Liver (tissue), 9 donors: Measurements from ENCODE around the gene TAB3. TPM values are rescaled to one million over a fixed set of nuclear protein-coding genes. Genes with fewer than 3 reads are reported as not detected.

Experiments
- DNase-seq: peaks from one replicate; pipeline ENCODE4 v3.0.0-alpha.2; 2017; ENCODE audit warnings: low spot score
- H3K27ac ChIP-seq, 2 donors: one replicate each; pipeline ENCODE4 v1.7.0; 2013; ENCODE audit warnings: inconsistent platforms in 2 of 2, low read length in 2 of 2, control low read depth in 1 of 2, low read depth in 1 of 2, mild to moderate bottlenecking in 1 of 2
- H3K27me3 ChIP-seq, 4 donors: one replicate each; pipeline versions ENCODE4 v1.6.1 to v1.7.0; 2013; ENCODE audit warnings: low read length in 3 of 4, inconsistent platforms in 1 of 4, mild to moderate bottlenecking in 1 of 4, moderate library complexity in 1 of 4; ENCODE audit not compliant: control insufficient read depth in 4 of 4, insufficient read depth in 4 of 4
- H3K36me3 ChIP-seq, 4 donors: one replicate each; pipeline versions ENCODE4 v1.6.1 to v1.7.0; 2013; ENCODE audit warnings: low read length in 3 of 4, mild to moderate bottlenecking in 3 of 4, low read depth in 1 of 4, moderate library complexity in 1 of 4; ENCODE audit not compliant: control insufficient read depth in 4 of 4, insufficient read depth in 3 of 4
- H3K4me1 ChIP-seq, 4 donors: one replicate each; pipeline versions ENCODE4 v1.6.1 to v1.7.0; 2013; ENCODE audit warnings: low read length in 3 of 4, mild to moderate bottlenecking in 3 of 4, moderate library complexity in 1 of 4; ENCODE audit not compliant: control insufficient read depth in 4 of 4, insufficient read depth in 4 of 4
- H3K4me3 ChIP-seq, 3 donors: one replicate each; pipeline versions ENCODE4 v1.6.1 to v1.7.0; 2013; ENCODE audit warnings: low read length in 3 of 3, control low read depth in 1 of 3, low read depth in 1 of 3, mild to moderate bottlenecking in 1 of 3
- H3K9ac ChIP-seq, 2 donors: one replicate each; pipeline ENCODE4 v1.7.0; 2013; ENCODE audit warnings: low read length in 2 of 2, mild to moderate bottlenecking in 2 of 2, moderate library complexity in 2 of 2, control low read depth in 1 of 2, low read depth in 1 of 2
- H3K9me3 ChIP-seq, 4 donors: one replicate each; pipeline versions ENCODE4 v1.6.1 to v1.7.0; 2013; ENCODE audit warnings: low read length in 3 of 4; ENCODE audit not compliant: control insufficient read depth in 4 of 4
- EGR1 ChIP-seq, 2 donors: IDR thresholded peaks; 2 replicates each; pipeline ENCODE4 v1.6.1; 2016 to 2018; ENCODE audit warnings: antibody characterized with exemption in 2 of 2, low read depth in 2 of 2
- FOXA1 ChIP-seq: IDR thresholded peaks from 2 replicates; pipeline ENCODE4 v1.6.1; 2016; ENCODE audit warnings: antibody characterized with exemption
- FOXA2 ChIP-seq: IDR thresholded peaks from 2 replicates; pipeline ENCODE4 v1.6.1; 2016; ENCODE audit warnings: antibody characterized with exemption
- GABPA ChIP-seq, 2 donors: IDR thresholded peaks in 1 of 2; conservative IDR thresholded peaks in 1 of 2; 2 replicates each; pipeline ENCODE4 v1.6.1; 2016; ENCODE audit warnings: antibody characterized with exemption in 2 of 2, mild to moderate bottlenecking in 1 of 2, moderate library complexity in 1 of 2
- HNF4A ChIP-seq, 2 donors: conservative IDR thresholded peaks; 2 replicates each; pipeline ENCODE4 v1.6.1; 2016; ENCODE audit warnings: antibody characterized with exemption in 2 of 2, mild to moderate bottlenecking in 2 of 2
- JUND ChIP-seq, 2 donors: IDR thresholded peaks; 2 replicates each; pipeline ENCODE4 v1.6.1; 2016; ENCODE audit warnings: antibody characterized with exemption in 2 of 2
- MAX ChIP-seq: IDR thresholded peaks from 2 replicates; pipeline ENCODE4 v1.6.1; 2016; ENCODE audit warnings: antibody characterized with exemption
- NR2F2 ChIP-seq: IDR thresholded peaks from 2 replicates; pipeline ENCODE4 v1.6.1; 2016; ENCODE audit warnings: antibody characterized with exemption
- RAD21 ChIP-seq, 2 donors: IDR thresholded peaks; 2 replicates each; pipeline ENCODE4 v1.6.1; 2016; ENCODE audit warnings: antibody characterized with exemption in 2 of 2, mild to moderate bottlenecking in 2 of 2
- RXRA ChIP-seq, 2 donors: IDR thresholded peaks; 2 replicates each; pipeline ENCODE4 v1.6.1; 2017 to 2018; ENCODE audit warnings: antibody characterized with exemption in 2 of 2, mild to moderate bottlenecking in 1 of 2
- SP1 ChIP-seq: IDR thresholded peaks from 2 replicates; pipeline ENCODE4 v1.6.1; 2018; ENCODE audit warnings: antibody characterized with exemption, mild to moderate bottlenecking
- TAF1 ChIP-seq: conservative IDR thresholded peaks from 2 replicates; pipeline ENCODE4 v1.6.1; 2016; ENCODE audit warnings: antibody characterized with exemption, mild to moderate bottlenecking
- YY1 ChIP-seq: IDR thresholded peaks from 2 replicates; pipeline ENCODE4 v1.6.1; 2016; ENCODE audit warnings: antibody characterized with exemption, mild to moderate bottlenecking
- WGBS: extraction: QIAGEN DNeasy Blood & Tissue Kit; methylation state at CpG from one replicate; pipeline ENCODE4 v1.1.7; 2013; 5-methylcytosine and 5-hydroxymethylcytosine counted together
- polyA plus RNA-seq, 2 donors: library from polyadenylated mRNA; stranded (reverse) in 1 of 2; unstranded in 1 of 2; fragments of 200-250 nt in 1 of 2; fragments of >200 nt in 1 of 2; fragmentation: Nextera tagmentation in 1 of 2; extraction: Ambion mirVana in 1 of 2; gene quantifications; one replicate each; pipeline versions ENCODE4 v1.2.1 to v1.2.3, GENCODE V29; 2013 to 2015
- total RNA-seq, 2 donors: library from RNA; depleted of rRNA; stranded (reverse); fragments of >200 nt; gene quantifications; one replicate each; pipeline ENCODE4 v1.2.3, GENCODE V29; 2014
- TF ChIP-seq, protein P1 (sequence below): fragments of 150-350 bp; IDR thresholded peaks from 2 replicates; pipeline ENCODE4 v1.5.1; 2017; ENCODE audit warnings: improper control_type of control experiment, low read depth, low read length; ENCODE audit not compliant: missing input control
- TF ChIP-seq, protein P2 (sequence below): IDR thresholded peaks from 2 replicates; pipeline ENCODE4 v1.6.1; 2016; ENCODE audit warnings: antibody characterized with exemption, mild to moderate bottlenecking
- TF ChIP-seq, protein P3 (sequence below): IDR thresholded peaks from 2 replicates; pipeline ENCODE4 v1.6.1; 2016; ENCODE audit warnings: antibody characterized with exemption
- donor health status: healthy.
- donor health status: healthy.
- donor health status: healthy.
- donor health status: healthy.
- donor health status: healthy.

TAB3 gene
- total and polyA plus RNA-seq, 4 donors: 10.0 to 32.2 (median 17.4) TPM

- Histone ChIP-seq H3K4me1 (no peaks in the 10 kb centered on the region), H3K27me3 (no peaks in the 10 kb centered on the region), H3K36me3 (no peaks in the 10 kb centered on the region), H3K4me3 (no peak overlapping the region), H3K27ac (no peak overlapping the region), H3K9me3 (peaks cover 0 to 29% (median 5%) of the 10 kb centered on the region in 4 donors), H3K9ac (no peak overlapping the region)
- 84% methylated on average over 9 of the region's 9 CpGs for WGBS
- TF ChIP-seq YY1: no peak
- no peak for TF ChIP-seq JUND (IDR thresholded peaks at IDR 0.05)
- TF ChIP-seq SP1: no peak
- TF ChIP-seq TAF1: no peak
- TF ChIP-seq, protein P1, sequence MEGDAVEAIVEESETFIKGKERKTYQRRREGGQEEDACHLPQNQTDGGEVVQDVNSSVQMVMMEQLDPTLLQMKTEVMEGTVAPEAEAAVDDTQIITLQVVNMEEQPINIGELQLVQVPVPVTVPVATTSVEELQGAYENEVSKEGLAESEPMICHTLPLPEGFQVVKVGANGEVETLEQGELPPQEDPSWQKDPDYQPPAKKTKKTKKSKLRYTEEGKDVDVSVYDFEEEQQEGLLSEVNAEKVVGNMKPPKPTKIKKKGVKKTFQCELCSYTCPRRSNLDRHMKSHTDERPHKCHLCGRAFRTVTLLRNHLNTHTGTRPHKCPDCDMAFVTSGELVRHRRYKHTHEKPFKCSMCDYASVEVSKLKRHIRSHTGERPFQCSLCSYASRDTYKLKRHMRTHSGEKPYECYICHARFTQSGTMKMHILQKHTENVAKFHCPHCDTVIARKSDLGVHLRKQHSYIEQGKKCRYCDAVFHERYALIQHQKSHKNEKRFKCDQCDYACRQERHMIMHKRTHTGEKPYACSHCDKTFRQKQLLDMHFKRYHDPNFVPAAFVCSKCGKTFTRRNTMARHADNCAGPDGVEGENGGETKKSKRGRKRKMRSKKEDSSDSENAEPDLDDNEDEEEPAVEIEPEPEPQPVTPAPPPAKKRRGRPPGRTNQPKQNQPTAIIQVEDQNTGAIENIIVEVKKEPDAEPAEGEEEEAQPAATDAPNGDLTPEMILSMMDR: no peak
- TF ChIP-seq EGR1 (IDR thresholded peaks at IDR 0.05; ENCODE audit: low read depth in 2 of 2): no peak
- no peak for TF ChIP-seq HNF4A (conservative IDR thresholded peaks at IDR 0.05)
- TF ChIP-seq, protein P2, sequence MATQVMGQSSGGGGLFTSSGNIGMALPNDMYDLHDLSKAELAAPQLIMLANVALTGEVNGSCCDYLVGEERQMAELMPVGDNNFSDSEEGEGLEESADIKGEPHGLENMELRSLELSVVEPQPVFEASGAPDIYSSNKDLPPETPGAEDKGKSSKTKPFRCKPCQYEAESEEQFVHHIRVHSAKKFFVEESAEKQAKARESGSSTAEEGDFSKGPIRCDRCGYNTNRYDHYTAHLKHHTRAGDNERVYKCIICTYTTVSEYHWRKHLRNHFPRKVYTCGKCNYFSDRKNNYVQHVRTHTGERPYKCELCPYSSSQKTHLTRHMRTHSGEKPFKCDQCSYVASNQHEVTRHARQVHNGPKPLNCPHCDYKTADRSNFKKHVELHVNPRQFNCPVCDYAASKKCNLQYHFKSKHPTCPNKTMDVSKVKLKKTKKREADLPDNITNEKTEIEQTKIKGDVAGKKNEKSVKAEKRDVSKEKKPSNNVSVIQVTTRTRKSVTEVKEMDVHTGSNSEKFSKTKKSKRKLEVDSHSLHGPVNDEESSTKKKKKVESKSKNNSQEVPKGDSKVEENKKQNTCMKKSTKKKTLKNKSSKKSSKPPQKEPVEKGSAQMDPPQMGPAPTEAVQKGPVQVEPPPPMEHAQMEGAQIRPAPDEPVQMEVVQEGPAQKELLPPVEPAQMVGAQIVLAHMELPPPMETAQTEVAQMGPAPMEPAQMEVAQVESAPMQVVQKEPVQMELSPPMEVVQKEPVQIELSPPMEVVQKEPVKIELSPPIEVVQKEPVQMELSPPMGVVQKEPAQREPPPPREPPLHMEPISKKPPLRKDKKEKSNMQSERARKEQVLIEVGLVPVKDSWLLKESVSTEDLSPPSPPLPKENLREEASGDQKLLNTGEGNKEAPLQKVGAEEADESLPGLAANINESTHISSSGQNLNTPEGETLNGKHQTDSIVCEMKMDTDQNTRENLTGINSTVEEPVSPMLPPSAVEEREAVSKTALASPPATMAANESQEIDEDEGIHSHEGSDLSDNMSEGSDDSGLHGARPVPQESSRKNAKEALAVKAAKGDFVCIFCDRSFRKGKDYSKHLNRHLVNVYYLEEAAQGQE: no peak
- TF ChIP-seq, protein P3, sequence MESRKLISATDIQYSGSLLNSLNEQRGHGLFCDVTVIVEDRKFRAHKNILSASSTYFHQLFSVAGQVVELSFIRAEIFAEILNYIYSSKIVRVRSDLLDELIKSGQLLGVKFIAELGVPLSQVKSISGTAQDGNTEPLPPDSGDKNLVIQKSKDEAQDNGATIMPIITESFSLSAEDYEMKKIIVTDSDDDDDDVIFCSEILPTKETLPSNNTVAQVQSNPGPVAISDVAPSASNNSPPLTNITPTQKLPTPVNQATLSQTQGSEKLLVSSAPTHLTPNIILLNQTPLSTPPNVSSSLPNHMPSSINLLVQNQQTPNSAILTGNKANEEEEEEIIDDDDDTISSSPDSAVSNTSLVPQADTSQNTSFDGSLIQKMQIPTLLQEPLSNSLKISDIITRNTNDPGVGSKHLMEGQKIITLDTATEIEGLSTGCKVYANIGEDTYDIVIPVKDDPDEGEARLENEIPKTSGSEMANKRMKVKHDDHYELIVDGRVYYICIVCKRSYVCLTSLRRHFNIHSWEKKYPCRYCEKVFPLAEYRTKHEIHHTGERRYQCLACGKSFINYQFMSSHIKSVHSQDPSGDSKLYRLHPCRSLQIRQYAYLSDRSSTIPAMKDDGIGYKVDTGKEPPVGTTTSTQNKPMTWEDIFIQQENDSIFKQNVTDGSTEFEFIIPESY: no peak
- TF ChIP-seq NR2F2: no peak
- TF ChIP-seq GABPA (IDR thresholded peaks at IDR 0.05 in 1 of 2, conservative IDR thresholded peaks at IDR 0.05 in 1 of 2): no peak
- no peak for TF ChIP-seq MAX
- TF ChIP-seq FOXA2: no peak
- no peak for TF ChIP-seq FOXA1
- no peak for TF ChIP-seq RAD21 (IDR thresholded peaks at IDR 0.05)
- no peak for TF ChIP-seq RXRA (IDR thresholded peaks at IDR 0.05)
- no peak for DNase-seq
Measured at GRCh38 chrX:30787012-30787411, 102.0 kb downstream of the TAB3 start.

- TF ChIP-seq FOXA1 (no peak), EGR1 (IDR thresholded peaks at IDR 0.05; ENCODE audit: low read depth in 2 of 2) (no peak), RXRA (IDR thresholded peaks at IDR 0.05) (no peak)
- DNase-seq: no peak
- Histone ChIP-seq H3K36me3 (no peaks in the 10 kb centered on the region), H3K27me3 (no peaks in the 10 kb centered on the region), H3K9ac (no peak overlapping the region), H3K27ac (no peak overlapping the region), H3K4me3 (no peak overlapping the region), H3K4me1 (no peaks in the 10 kb centered on the region), H3K9me3 (peaks cover 0 to 24% (median 4%) of the 10 kb centered on the region in 4 donors)
Measured at GRCh38 chrX:30786374-30786773, 102.7 kb downstream of the TAB3 start.
